GM12864 (cell line): ENCODE data around the gene LDB1.

Source experiments
- DNase-seq: peaks from one replicate; pipeline ENCODE4 v3.0.0-alpha.2; 2011; ENCODE audit warnings: low read depth
- H3K4me3 ChIP-seq: 2 replicates; pipeline ENCODE4 v1.5.1; 2011; ENCODE audit warnings: mild to moderate bottlenecking, low read depth, low read length, control low read depth
- CTCF ChIP-seq: IDR thresholded peaks from 2 replicates; pipeline ENCODE4 v1.5.1; 2011; ENCODE audit warnings: low read depth, mild to moderate bottlenecking, moderate library complexity, low read length, control low read depth, inconsistent platforms; ENCODE audit errors: missing control alignments

LDB1 gene

DNA sequence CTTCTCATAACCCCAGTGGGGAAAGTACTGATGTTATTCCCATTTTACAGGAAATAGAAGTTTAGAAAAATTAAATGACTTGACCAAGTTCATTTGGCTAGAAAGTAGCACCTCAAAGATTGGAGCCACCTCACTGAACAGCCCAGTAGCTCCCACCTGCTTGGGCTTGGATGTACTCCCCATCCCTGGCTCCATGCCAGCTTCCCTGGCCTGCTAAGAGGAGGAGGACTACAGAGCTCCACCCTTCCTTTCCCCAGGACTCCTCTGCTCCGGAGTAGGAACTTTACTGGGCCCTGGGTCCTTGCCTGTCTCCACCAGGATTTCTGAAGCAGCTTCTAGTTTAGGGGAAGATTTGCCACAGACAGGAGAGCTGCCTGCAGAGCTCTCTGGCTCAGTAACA lies 52.0 kb downstream of the LDB1 start:
- no peak overlapping the region for H3K4me3 ChIP-seq
- TF ChIP-seq CTCF = no peak
- no peak for DNase-seq

DNA sequence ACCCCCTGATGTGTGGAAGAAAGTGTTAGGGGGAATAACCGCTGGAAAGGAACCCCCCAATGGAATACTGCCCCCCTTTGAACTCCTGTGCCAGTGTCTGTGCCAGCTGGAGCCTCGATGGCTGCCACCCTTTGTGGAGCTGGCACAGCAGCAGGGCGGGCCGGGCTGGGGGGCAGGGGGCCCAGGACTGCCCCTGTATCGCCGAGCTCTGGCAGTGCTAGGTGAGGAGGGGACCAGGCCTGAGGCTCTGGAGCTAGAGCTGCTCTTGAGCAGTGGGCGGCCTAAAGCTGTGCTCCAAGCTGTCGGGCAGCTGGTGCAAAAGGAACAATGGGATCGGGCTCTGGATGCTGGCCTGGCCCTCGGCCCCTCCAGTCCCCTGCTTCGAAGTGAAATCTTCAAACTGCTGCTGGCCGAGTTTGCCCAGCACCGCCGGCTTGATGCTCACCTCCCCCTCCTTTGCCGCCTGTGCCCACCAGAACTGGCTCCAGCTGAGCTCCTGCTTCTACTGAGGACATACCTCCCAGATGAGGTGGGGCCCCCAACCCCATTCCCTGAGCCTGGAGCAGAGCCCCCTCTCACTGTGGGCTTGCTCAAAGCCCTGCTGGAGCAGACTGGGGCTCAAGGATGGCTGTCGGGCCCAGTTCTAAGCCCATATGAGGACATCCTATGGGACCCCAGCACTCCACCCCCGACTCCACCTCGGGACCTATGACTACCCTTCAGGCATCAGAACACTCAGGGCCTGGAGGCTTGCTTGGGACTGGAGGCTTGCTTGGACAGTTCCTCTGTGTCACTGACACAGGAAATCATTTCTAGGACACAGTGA lies 52.9 kb downstream of the LDB1 start:
- TF ChIP-seq CTCF = no peak

GRCh38 chr10:102066399-102067088 lies 53.6 kb downstream of the LDB1 start:
- H3K4me3 ChIP-seq = peak overlapping the region; percentile 86
- DNase-seq = no peak

More for the DNA sequence above, 52.9 kb downstream of the LDB1 start:
- no peak for DNase-seq
- H3K4me3 ChIP-seq = no peak overlapping the region

GRCh38 chr10:102065561-102066398 lies 54.4 kb downstream of the LDB1 start:
- no peak for TF ChIP-seq CTCF
- peak overlapping the region; percentile 86 for H3K4me3 ChIP-seq
- no peak for DNase-seq

More at GRCh38 chr10:102066399-102067088, 53.6 kb downstream of the LDB1 start:
- no peak for TF ChIP-seq CTCF

DNA sequence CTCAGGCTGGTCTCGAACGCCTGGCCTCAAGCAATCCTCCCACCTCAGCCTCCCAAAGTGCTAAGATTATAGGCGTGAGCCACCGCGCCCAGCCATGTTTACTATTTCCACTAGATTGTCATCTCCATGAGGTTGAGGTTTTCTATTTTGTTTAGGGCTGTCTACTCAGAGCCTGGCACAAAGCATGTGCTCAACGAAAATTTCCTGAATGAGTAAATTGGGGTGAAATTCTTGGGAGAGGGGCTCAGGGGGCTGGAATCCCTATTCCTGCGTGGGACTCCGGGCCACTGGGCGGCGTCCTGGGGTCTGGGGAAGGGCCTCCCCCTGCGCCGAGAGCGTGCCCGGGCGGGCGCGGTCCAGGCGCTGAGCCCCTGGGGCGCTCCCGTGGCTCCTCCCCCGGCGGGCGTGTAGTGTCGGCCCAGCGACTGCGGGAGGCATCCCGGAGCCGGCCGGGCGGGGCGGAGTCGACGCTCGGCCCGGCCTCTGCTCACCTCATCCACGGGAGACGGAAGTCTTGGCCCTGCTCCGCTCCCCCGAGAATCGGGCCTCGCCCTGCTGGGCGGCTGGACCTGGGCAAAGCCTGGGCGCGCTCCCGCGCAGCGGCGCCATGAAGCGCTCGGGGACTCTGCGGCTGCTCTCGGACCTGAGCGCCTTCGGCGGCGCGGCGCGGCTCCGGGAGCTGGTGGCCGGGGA lies 55.2 kb downstream of the LDB1 start, which contains the start of gene HPS6:
Gene HPS6, plus strand, starts transcription at position 482 of the 693 bp plus-strand sequence. Its CDS starts 126 bp downstream, at position 608.
- H3K4me3 ChIP-seq = peak within 1 kb of the TSS; percentile 86
- peak; percentile 53 for DNase-seq
- TF ChIP-seq CTCF = no peak

GRCh38 chr10:102064503-102064867 lies 55.7 kb downstream of the LDB1 start:
- no peak for DNase-seq
- no peak for TF ChIP-seq CTCF
- peak overlapping the region; percentile 86 for H3K4me3 ChIP-seq
